GM12878 (cell line): ENCODE data around the gene ATP6V1F. TPM values are rescaled to one million over a fixed set of nuclear protein-coding genes. Genes with fewer than 3 reads are reported as not detected.

ENCODE experiments used
- ASH2L ChIP-seq: fragments of 300-600, 200-600 bp; sonication (generic); IDR thresholded peaks from 2 replicates; pipeline ENCODE4 v1.6.1; 2017; ENCODE audit warnings: low read depth, mild to moderate bottlenecking, borderline replicate concordance
- CBFB ChIP-seq: IDR thresholded peaks from 2 replicates; pipeline ENCODE4 v1.6.1; 2016; ENCODE audit warnings: antibody characterized with exemption, low read depth
- DPF2 ChIP-seq: fragments of 450-650 bp; IDR thresholded peaks from 2 replicates; pipeline ENCODE4 v1.6.1; 2017; ENCODE audit warnings: mild to moderate bottlenecking
- JUNB ChIP-seq: IDR thresholded peaks from 2 replicates; pipeline ENCODE4 v1.6.1; 2016; ENCODE audit warnings: antibody characterized with exemption, mild to moderate bottlenecking
- KDM1A ChIP-seq: fragments of 200-600 bp; sonication (generic); IDR thresholded peaks from 2 replicates; pipeline ENCODE4 v1.6.1; 2016; ENCODE audit warnings: borderline replicate concordance
- MTA3 ChIP-seq: IDR thresholded peaks from 2 replicates; pipeline ENCODE4 v1.6.1; 2012; ENCODE audit warnings: low read length, inconsistent platforms, borderline replicate concordance
- NFYA ChIP-seq: IDR thresholded peaks from 2 replicates; pipeline ENCODE4 v1.6.1; 2011; ENCODE audit warnings: low read depth, mild to moderate bottlenecking, low read length, improper control_type of control experiment, borderline replicate concordance
- POLR2A ChIP-seq: IDR thresholded peaks from 2 replicates; pipeline ENCODE4 v1.6.1; 2011; ENCODE audit warnings: low read depth, mild to moderate bottlenecking, low read length
- STAT3 ChIP-seq: IDR thresholded peaks from 2 replicates; pipeline ENCODE4 v1.6.1; 2011; ENCODE audit warnings: low read depth, low read length, improper control_type of control experiment
- TCF12 ChIP-seq: IDR thresholded peaks from 2 replicates; pipeline ENCODE4 v1.6.1; 2011; ENCODE audit warnings: low read depth, mild to moderate bottlenecking, low read length
- TCF7 ChIP-seq: IDR thresholded peaks from 2 replicates; pipeline ENCODE4 v1.6.1; 2014; ENCODE audit warnings: antibody characterized with exemption, borderline replicate concordance
- ZNF207 ChIP-seq: fragments of 450-650 bp; IDR thresholded peaks from 2 replicates; pipeline ENCODE4 v1.6.1; 2014; ENCODE audit warnings: antibody characterized with exemption, mild to moderate bottlenecking, borderline replicate concordance
- ZZZ3 ChIP-seq: IDR thresholded peaks from 2 replicates; pipeline ENCODE4 v1.6.1; 2011; ENCODE audit warnings: low read depth; ENCODE audit not compliant: control insufficient read depth, insufficient read length
- polyA plus RNA-seq, 11 experiments: library from polyadenylated mRNA; depleted of rRNA in 4 of 11; unstranded in 6 of 11; stranded (reverse) in 5 of 11; fragments of >200 nt; fragmentation: Nextera tagmentation in 4 of 11; fragmentation: Illumina TruSeq in 1 of 11; extraction: Ambion mirVana in 4 of 11; extraction: Trizol in 1 of 11; gene quantifications; 1 replicate in 1 of 11; 2 replicates in 10 of 11; pipeline versions ENCODE4 v1.2.1 to v1.2.3, GENCODE V29; 2011 to 2016; ENCODE audit warnings: inconsistent platforms in 2 of 11, missing spikeins in 2 of 11, low read depth in 1 of 11
- total RNA-seq, 4 experiments: library from RNA; depleted of rRNA in 3 of 4; stranded (reverse); fragments of >200 nt in 3 of 4; fragmentation: Illumina TruSeq in 1 of 4; extraction: Trizol in 1 of 4; gene quantifications; 2 replicates each; pipeline versions ENCODE4 v1.2.1 to v1.2.3, GENCODE V29; 2013 to 2021
- TF ChIP-seq, protein P1 (sequence below): fragments of 450-650 bp; IDR thresholded peaks from 2 replicates; pipeline ENCODE4 v1.6.1; 2018; ENCODE audit warnings: borderline replicate concordance, mild to moderate bottlenecking; ENCODE audit not compliant: partially characterized antibody
- TF ChIP-seq, protein P2 (sequence below): IDR thresholded peaks from 2 replicates; pipeline ENCODE4 v1.6.1; 2012; ENCODE audit warnings: improper control_type of control experiment, low read depth, low read length; ENCODE audit not compliant: insufficient replicate concordance
- TF ChIP-seq, protein P3 (sequence below): fragments of 450-650 bp; formaldehyde crosslinking; IDR thresholded peaks from 2 replicates; pipeline ENCODE4 v1.5.0; 2022; ENCODE audit warnings: mild to moderate bottlenecking, missing genetic modification characterization
- TF ChIP-seq, protein P4 (sequence below): IDR thresholded peaks from 2 replicates; pipeline ENCODE4 v1.6.1; 2011; ENCODE audit warnings: borderline replicate concordance, low read depth, mild to moderate bottlenecking, moderate library complexity, low read length; ENCODE audit not compliant: insufficient read depth, poor library complexity, severe bottlenecking

The ATP6V1F gene
- total and polyA plus RNA-seq, 10 of the 15 experiments (the other 5 are each of a cell fraction or from before 2014, with no cell fraction given) = 111 to 343 (median 203) TPM

DNA sequence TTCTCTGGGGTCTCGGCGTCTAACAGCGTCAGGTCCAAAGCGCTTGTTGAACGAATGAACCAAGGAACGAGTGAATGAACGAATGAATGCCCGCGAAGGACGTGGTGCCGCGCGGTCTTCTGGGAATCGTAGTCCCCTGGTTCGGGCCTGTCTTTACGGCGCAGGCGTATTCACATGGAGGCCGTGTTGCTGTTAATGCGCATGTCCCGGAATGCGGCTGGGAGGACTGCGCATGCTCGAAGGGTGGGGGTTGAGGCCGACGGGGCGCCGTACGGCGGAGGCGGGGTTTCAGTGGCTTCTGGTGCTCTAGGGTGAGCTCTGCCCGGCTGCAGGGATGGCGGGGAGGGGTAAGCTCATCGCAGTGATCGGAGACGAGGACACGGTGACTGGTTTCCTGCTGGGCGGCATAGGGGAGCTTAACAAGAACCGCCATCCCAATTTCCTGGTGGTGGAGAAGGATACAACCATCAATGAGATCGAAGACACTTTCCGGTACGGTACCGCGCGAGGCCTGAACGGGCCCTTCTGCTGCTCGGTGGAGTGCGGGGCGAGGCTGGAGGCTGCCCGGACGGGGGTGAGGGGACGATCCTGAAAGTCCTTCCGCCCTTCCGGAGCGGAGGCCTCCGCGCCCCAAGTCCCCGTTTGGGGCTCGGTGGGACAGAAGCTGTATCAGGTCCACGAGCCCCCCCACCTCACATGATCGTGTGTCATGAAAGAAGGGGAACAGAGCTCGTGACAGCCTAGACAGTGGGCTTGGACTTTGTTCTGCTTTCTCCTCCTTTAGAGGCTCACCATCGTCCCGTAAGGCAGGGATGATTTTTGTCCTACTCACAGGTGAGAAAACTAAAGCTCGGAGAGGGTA is at the start of gene ATP6V1F (continued):
- TF ChIP-seq, protein P1, sequence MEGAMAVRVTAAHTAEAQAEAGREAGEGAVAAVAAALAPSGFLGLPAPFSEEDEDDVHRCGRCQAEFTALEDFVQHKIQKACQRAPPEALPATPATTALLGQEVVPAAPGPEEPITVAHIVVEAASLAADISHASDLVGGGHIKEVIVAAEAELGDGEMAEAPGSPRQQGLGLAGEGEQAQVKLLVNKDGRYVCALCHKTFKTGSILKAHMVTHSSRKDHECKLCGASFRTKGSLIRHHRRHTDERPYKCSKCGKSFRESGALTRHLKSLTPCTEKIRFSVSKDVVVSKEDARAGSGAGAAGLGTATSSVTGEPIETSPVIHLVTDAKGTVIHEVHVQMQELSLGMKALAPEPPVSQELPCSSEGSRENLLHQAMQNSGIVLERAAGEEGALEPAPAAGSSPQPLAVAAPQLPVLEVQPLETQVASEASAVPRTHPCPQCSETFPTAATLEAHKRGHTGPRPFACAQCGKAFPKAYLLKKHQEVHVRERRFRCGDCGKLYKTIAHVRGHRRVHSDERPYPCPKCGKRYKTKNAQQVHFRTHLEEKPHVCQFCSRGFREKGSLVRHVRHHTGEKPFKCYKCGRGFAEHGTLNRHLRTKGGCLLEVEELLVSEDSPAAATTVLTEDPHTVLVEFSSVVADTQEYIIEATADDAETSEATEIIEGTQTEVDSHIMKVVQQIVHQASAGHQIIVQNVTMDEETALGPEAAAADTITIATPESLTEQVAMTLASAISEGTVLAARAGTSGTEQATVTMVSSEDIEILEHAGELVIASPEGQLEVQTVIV = no peak
- TF ChIP-seq MTA3 (no peak), ASH2L (no peak; the same call in 1 of the 2 replicates), ZNF207 (no peak), CBFB (no peak), TCF7 (no peak), STAT3 (no peak), TCF12 (no peak), DPF2 (0 out of 2 replicates have a peak, but pooled peaks have one; percentile 25), POLR2A (peak; percentile 90), NFYA (no peak), KDM1A (no peak), JUNB (no peak), ZZZ3 (no peak)
- TF ChIP-seq, protein P2, sequence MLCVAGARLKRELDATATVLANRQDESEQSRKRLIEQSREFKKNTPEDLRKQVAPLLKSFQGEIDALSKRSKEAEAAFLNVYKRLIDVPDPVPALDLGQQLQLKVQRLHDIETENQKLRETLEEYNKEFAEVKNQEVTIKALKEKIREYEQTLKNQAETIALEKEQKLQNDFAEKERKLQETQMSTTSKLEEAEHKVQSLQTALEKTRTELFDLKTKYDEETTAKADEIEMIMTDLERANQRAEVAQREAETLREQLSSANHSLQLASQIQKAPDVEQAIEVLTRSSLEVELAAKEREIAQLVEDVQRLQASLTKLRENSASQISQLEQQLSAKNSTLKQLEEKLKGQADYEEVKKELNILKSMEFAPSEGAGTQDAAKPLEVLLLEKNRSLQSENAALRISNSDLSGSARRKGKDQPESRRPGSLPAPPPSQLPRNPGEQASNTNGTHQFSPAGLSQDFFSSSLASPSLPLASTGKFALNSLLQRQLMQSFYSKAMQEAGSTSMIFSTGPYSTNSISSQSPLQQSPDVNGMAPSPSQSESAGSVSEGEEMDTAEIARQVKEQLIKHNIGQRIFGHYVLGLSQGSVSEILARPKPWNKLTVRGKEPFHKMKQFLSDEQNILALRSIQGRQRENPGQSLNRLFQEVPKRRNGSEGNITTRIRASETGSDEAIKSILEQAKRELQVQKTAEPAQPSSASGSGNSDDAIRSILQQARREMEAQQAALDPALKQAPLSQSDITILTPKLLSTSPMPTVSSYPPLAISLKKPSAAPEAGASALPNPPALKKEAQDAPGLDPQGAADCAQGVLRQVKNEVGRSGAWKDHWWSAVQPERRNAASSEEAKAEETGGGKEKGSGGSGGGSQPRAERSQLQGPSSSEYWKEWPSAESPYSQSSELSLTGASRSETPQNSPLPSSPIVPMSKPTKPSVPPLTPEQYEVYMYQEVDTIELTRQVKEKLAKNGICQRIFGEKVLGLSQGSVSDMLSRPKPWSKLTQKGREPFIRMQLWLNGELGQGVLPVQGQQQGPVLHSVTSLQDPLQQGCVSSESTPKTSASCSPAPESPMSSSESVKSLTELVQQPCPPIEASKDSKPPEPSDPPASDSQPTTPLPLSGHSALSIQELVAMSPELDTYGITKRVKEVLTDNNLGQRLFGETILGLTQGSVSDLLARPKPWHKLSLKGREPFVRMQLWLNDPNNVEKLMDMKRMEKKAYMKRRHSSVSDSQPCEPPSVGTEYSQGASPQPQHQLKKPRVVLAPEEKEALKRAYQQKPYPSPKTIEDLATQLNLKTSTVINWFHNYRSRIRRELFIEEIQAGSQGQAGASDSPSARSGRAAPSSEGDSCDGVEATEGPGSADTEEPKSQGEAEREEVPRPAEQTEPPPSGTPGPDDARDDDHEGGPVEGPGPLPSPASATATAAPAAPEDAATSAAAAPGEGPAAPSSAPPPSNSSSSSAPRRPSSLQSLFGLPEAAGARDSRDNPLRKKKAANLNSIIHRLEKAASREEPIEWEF = no peak
- TF ChIP-seq, protein P3, sequence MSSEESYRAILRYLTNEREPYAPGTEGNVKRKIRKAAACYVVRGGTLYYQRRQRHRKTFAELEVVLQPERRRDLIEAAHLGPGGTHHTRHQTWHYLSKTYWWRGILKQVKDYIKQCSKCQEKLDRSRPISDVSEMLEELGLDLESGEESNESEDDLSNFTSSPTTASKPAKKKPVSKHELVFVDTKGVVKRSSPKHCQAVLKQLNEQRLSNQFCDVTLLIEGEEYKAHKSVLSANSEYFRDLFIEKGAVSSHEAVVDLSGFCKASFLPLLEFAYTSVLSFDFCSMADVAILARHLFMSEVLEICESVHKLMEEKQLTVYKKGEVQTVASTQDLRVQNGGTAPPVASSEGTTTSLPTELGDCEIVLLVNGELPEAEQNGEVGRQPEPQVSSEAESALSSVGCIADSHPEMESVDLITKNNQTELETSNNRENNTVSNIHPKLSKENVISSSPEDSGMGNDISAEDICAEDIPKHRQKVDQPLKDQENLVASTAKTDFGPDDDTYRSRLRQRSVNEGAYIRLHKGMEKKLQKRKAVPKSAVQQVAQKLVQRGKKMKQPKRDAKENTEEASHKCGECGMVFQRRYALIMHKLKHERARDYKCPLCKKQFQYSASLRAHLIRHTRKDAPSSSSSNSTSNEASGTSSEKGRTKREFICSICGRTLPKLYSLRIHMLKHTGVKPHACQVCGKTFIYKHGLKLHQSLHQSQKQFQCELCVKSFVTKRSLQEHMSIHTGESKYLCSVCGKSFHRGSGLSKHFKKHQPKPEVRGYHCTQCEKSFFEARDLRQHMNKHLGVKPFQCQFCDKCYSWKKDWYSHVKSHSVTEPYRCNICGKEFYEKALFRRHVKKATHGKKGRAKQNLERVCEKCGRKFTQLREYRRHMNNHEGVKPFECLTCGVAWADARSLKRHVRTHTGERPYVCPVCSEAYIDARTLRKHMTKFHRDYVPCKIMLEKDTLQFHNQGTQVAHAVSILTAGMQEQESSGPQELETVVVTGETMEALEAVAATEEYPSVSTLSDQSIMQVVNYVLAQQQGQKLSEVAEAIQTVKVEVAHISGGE = no peak
- TF ChIP-seq, protein P4, sequence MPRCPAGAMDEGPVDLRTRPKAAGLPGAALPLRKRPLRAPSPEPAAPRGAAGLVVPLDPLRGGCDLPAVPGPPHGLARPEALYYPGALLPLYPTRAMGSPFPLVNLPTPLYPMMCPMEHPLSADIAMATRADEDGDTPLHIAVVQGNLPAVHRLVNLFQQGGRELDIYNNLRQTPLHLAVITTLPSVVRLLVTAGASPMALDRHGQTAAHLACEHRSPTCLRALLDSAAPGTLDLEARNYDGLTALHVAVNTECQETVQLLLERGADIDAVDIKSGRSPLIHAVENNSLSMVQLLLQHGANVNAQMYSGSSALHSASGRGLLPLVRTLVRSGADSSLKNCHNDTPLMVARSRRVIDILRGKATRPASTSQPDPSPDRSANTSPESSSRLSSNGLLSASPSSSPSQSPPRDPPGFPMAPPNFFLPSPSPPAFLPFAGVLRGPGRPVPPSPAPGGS = no peak
